ENCODE data around the gene NSUN2.

The NSUN2 gene

DNA sequence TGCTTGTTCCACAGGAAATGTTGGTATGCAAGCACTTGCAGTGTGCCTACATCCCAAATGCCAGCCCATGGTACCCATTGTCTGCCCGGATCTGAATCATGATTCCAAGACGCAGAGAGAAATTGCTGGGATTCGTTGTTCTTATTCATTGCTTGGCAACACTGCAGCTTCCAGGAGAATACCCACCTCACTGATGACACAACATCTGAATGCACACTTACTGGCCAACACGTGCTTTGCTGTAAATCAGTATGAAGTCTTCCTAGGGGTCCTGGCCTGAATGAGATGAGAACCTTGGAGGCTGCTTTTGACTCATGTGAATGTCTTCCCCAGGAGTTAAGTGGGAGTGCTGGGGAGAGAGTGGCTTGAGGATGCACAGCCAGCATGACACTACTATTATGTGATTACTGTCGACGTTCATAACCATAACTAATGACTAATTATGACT, 12.0 kb upstream of the NSUN2 start:
- DNase-seq (ENCODE audit: low spot score): peak; percentile 23

DNA sequence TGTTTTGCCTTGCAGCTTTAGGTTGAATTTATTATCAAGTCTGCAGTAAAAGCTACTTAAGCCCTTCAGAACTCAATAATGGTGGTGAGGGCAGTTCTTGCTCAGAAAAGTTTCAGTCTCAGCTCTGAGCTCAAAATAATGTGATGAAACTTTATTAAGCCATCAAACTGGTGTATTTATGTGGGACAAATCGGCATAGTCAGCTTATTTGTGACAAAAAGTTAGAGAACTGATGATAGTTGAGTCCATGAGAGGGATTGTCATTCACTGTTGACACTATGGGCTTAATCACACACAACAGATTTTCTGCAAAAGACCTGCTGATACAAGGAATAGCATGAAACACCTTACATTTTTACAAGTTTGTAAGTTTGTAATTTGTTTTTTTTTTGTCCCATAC, 9.8 kb upstream of the NSUN2 start:
- no peak for DNase-seq (ENCODE audit: low spot score)

DNA sequence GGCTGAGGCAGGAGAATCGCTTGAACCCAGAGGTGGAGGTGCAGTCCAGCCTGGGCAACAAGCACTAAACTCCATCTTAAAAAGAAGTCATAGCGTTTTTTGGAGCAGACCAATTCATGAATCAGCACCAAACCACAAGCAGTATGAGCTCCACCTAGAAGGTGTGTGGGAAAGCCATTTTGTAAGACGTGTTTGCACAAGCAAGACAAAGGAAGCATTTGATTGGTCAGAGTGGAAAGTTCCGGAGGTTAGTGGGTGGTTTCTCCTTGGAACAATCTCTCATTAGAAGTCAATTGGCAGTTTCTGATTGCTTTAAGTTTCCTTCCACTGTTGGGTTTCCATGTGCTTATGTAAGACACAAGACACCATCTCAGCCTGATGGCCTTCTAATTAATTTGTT, 5.4 kb upstream of the NSUN2 start:
- DNase-seq (ENCODE audit: low spot score): no peak

DNA sequence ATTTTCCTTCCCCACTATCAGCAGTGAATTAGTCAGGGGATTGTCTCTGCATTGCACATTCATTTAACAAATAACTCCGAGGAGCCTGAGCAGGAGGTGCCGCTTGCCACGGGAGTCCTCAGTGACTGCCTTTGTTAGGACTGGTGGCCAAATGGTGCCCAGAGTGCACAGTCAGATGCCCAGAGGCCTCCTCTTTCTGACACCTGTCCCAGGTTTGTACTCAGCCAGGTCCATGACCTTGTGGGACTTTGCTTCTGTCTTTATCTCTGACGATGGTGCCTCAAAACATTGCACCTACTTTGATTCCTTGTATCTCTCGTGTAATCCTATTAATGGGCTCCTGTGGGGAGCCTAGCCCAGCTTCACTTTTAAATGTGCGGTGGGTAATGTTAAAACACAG, 4.7 kb upstream of the NSUN2 start:
- DNase-seq (ENCODE audit: low spot score): no peak

DNA sequence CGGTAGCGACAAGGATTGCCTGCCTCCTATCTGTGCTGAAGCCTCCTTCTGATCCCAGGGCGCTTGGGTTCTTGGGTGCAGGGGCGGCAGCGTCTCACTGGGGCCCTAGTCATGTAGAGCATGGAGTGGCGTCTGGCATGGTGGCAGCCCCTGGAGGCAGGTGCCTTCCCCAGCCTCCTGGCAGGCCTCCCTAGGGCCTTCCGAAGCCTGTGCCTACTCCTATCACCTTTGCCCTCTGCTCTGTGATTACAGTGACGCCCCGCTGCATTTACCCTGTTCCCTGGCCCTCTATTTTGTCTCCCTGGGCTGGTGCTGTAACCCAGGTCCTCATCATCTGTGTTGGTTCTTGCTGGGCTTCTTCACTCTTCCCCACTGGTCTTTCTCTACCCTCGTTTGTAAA, 4.2 kb upstream of the NSUN2 start:
- DNase-seq (ENCODE audit: low spot score): no peak

DNA sequence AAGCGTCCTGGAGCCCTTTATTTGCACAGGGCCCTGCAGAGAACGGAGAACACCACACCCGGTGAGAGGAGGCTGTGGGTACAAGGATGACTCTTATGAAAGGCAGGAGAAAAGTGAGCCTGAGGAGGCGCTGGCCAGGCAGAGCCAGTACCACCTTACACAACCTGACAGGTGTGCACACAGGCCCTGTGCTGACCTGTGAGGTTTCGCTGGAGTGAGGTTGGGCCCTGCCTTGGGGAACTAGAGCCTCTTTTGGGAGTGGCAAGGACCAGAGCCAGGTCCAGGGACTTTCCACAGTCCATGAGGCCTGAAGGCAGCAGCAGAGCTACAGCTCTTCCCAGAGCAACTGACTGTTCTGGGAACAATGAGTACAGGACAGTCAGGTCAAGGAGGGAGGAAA, 3.4 kb upstream of the NSUN2 start:
- DNase-seq (ENCODE audit: low spot score): no peak

DNA sequence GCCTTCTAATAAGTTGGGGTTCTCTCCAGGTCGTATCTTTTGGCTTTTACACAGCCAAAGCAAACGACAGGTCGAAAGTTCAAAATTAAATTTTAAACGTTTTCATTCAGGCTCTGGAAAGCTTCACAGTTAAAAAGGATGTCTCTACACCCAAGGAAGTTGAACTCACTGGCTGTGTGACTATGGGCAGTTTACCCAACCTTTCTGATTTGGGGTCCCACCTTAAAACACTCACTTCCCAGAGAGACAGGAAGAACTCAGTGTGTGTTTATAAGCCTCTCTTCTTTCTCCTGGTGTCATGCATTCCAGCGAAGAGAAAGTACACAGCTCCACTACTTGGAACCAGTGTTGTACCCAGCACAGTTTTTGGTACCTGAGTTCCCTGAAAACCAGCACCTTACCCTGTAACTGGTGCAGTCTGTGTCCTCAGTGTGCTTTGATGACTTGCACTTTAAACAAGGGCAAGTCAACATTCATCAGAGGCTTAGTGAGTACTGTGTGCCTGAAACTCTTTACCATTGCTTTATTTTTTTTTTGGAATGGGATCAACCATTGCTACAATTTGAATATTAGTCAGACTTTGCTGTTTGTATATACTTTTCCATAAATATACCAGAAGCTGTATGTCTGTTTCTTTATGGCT, 2.1 kb upstream of the NSUN2 start:
- DNase-seq (ENCODE audit: low spot score): no peak

DNA sequence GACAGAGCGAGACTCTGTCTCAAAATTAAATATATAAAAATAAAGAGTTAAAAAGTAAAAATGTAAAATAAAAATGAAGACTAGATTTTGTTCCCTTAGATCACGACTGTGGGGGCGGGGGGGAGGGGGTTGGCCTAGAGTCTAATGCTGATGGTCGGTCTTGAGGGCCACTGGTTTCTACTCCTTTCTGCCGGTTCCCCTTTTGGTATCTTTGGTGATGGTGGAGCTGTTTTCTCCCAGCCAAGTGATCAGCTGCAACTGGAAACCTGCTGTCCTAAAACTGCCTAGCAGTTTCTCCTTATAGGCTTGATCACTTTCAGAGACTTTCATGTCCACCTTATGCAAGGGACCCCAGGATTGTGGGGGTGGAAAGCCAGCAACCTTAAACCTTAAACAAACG, 1.5 kb upstream of the NSUN2 start:
- no peak for DNase-seq (ENCODE audit: low spot score)

DNA sequence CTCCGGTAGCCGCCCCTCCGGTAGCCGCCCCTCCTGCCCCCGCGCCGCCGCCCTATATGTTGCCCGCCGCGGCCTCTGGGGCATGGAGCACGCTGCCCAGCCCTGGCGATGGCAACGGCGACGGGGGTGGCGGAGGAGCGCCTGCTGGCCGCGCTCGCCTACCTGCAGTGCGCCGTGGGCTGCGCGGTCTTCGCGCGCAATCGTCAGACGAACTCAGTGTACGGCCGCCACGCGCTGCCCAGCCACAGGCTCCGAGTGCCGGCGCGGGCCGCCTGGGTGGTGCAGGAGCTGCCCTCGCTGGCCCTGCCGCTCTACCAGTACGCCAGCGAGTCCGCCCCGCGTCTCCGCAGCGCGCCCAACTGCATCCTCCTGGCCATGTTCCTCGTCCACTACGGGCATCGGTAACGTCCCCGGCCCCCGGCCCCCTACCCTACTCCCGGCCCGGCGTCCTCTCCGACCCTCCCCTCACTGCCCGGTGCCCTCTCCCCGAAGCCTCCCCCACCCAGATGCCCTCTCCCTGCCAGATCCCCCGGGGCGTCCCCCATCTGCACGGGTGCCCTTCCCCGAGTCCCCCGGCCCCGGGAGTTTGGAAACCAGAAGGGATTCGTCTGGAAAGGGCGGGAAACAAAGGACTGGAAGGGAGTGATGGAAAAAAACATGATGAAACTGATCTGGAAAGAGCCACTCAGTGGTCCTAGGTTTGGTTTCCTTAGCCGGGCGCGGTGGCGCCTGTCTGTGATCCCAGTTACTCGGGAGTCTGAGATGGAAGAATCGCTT, 813 bp upstream of the NSUN2 start:
- no peak for DNase-seq (ENCODE audit: low spot score)

DNA sequence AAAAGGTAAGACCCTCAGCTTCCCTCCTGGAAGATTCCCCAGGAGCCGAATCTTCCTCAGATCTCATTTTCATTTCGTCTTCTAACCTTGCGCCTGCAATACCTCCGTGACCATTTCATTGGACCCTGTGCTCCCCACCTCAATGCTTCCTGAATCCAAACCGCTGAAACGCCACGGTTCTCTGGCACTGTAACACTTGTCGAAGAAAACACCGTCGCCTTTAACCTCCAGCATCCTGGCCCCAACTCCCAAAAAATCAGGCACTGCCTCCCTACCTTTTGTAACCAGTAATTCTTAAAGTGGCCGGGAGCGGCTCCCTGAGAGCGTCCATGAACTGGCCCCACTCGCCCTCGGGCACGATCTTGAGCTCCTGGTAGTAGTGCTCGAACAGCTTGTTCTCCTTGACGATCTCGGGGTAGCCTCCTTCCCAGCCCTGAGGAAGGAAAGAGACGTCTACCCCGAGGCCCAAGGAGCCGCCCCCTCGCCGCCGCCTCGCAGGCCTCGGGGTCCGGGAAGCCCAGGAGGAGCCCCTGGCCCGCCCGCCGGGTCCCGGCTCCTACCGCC, 438 bp downstream of the NSUN2 start:
- peak; percentile 21 for DNase-seq (ENCODE audit: low spot score)

DNA sequence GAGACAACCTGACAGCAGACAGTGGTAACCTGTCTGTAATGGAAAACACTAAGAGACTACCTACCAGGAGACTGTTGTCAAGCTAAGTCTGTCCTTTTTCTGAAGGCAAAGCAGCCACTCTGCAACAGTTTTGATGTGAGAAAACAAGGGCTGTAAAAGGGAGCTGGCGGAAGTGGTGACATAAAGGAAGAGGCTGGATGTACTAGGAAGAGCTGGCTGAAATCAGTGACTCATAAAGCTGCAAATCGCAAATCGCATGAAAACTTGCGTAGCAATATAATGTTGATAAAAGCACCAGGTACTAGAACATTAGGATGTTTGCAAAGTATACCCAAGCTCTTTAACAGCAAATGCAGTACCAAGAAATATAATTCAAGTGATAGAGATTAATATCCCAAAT, 1.4 kb downstream of the NSUN2 start:
- no peak for DNase-seq (ENCODE audit: low spot score)

DNA sequence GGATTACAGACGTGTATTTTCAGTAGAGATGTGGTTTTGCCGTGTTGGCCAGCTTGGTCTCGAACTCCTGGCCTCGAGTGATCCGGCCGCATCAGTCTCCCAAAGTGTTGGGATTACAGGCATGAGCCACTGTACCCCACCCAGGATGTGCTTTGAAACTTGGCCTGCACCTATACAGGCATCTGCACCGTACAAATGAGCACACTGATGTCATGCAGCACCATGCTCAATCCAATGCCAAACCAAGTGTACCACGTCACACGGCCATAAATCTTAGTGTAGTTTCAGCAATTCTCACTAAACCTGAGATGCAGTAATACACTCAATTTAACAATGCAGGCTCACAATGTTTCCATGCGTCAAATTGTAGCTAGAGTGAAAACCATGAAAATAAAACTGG, 6.3 kb downstream of the NSUN2 start:
- DNase-seq (ENCODE audit: low spot score): no peak

DNA sequence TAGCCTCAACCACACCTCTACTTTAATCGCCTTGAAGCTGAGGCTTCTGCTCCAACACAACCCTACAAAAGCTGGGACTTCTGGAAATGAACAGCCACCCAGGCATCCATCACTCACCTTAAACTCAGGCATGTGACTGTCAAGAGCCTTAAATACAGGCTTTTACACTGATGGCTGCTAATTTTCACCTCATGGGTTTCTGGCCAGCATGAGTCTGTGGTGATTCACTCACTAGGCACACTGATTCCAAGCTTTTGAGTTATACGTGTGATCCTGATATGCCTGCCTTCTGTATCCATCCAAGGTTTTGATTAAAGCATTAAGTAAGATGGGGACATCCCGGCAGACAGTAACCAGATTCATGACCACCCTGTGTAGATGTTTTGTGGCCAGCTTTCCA, 8.9 kb downstream of the NSUN2 start:
- no peak for DNase-seq (ENCODE audit: low spot score)

DNA sequence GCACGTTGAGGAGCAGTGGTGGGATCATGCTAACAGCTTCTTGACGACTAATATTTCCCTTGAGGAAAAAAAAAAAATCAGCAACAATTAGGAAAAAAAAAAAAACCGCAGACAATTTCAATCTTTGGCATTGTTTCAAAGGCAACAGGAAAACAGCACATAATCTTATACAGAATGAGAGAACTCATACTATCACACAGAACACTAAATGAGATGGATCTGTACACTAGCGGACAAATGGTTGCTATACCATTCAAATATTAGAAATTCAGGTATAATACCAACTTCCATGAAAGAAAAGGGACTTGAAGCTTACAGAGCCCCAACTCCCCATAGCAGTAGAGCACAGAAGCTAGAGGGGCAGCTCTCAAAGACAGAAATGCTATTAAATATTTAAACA, 9.6 kb downstream of the NSUN2 start:
- DNase-seq (ENCODE audit: low spot score): no peak

DNA sequence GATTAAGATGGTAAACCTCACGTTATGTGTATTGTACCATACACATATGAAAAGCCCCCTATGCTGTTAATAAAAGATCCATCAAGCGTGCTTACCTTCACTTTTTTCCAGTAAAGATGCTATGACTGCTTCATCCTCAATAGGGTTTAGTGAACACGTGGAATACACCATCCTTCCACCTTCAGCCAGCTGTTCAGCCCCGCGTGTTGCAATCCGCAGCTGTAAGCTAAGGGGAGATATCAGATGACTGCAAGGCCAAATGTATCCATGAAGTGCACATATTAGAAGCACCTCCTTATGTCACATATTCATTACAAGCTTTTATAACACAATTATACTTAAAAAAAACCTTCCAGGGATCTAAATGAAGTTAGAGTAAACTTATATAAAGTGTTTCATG, 16.2 kb downstream of the NSUN2 start:
- no peak for DNase-seq (ENCODE audit: low spot score)

DNA sequence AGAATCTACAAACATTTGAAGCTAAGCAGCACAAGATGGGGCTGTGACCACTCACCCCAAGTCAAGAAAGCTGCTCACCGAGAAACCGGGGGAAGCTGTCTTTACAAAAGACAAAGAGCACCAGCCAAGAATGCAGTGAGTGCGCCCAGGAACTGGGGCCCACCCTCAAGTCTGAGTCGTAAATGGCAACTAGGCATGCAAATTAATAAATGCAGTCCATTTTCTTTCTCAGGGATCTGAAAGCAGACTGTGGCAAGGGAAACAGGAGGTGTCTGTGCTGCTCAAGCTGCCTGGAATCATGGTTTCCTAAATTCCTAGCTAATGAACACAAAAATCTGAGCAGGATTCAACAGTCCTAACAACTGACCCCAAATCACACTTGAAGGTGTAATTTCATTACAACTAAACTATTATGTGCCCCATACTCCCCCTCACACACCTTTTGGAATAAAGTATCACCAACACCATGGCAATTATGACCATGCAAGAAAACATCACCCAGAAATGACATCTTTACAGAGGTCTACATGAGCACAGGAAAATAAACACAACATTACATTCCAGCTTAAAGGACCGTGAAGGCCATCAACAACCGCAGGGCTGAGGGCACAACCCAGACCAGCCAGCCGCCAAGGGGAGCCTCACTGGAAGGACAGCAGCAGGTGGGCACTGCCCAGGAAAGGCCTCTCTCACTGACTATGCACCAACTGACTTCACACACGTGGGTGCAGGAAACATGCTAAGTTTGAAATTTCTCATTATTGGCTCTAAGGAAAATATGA, 17.6 kb downstream of the NSUN2 start:
- no peak for DNase-seq (ENCODE audit: low spot score)

DNA sequence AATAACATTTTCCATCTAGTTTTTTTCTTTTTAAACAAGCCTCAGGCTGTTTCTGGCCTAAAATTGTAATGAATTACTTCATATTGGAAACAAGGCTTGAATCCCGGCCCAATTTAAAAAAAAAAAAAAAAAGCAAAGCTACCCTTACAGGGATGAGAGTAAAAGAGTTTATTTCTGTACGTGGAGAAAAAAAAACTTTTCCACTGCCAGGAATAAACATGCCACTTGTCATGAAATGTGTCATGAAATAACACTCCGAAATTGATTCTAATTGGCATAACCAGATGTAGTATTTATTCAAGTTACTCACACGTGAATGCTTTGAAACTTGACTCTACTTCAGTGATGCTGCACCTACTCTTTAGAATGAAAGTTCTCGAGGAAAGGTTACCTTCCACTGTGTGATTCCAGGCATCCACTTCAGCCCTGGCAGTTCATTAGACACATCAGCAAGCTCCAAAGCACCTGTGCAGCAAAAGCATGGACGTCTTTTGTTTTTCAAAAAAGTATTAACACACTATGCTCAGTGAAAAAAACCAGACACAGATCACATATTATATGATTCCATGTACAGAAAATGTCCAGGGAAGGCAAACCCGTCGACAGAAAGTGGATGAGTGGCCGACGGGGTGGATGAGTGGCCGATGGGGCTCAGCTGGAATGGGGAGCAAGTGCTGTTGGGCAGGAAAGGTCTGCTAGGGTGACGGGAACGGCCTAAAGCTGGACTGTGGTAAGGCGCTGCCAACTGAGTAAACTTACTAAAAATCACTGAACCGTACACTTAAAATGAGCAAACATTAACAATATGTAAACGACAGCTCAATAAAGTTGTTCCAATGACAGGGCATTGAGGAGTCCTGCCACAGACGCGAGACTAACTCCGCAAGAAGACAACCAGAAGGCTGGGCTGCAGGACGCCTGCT, 21.2 kb downstream of the NSUN2 start:
- no peak for DNase-seq (ENCODE audit: low spot score)

DNA sequence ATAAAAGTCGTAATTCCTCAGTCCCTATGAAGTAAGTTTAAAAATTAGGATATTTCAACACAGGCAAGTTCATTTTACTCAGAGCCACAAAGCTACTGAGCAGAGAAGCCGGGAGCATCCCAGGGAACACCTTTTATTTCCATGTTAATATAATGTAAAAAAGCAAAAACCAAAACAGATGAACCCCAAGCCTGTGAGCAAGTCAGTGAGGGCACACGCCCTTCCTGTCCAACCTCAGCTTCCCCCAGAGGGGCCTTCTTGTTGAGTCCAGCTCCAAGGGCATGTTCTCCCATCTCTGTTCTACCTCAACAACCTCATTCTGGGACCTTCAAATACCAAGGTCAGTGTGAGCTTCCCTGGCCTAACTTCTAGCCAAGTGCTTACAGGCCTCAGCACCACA, 24.8 kb downstream of the NSUN2 start:
- no peak for DNase-seq (ENCODE audit: low spot score)

DNA sequence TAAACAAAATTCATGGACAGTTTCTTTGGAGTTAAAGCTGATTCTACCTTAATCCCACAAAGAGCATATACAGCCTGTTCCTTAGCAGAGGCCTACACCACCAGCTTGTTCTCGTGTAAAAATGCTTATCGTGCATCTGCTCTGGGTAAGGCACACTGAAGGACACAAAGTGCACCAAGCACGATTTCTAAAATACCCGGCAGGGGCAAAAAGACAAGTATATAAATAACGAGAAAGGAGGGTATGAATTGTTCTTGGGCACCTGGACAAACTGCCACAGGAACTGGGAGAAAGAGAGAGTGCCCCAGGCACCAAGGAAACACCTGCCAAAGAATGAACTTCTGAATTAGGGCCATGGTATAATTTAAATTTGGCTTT, 25.3 kb downstream of the NSUN2 start:
- DNase-seq (ENCODE audit: low spot score): no peak

DNA sequence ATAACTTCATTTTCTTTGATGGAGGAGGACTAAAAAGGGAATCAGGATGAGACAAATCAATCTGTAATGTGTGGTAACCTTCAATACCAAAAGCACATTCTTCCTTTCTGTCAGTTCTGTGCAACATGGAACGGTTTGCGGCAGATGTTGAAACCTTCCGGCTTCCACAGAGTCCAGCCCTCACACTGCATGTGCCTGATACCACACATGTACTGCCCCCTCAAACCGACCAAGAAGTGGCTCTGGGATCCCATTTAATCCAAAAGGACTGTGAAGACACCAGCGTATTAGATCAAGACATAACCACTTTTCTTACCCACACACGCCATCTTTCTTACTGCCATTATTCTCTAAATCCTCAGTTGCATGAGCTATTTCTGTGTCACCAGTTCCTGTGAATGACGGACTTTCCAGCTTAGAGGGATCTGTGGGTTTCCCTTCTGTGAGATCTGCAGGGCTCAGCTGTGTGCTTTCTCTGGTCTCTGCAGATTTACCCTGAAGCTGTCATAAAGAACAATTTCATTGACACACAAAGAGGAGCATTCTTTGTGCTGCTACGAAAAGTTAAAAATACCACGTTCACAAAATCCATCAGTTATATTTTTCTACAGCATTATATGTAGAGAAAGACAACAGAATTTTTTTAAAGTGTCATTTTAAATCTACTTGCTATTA, 25.8 kb downstream of the NSUN2 start:
- DNase-seq (ENCODE audit: low spot score): no peak

DNA sequence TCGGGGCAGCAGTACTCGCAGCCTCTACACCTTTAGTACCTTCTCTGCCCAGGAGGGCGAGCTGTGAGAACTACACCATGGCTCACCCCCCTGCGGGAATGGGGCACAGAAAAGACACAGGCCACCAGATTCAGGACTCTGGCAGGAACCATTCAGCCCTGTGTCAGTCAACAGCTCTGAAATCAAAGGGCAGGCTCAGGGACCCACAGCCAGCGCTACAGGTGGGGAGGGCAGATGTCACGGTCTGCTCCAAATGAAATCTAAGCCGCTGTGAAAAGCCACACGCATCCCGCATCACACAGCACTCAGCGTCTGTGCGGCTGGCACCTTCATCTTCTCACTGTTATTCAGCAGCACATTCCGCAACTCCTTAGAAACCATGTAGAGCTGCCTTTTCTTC, 27.9 kb downstream of the NSUN2 start:
- DNase-seq (ENCODE audit: low spot score): no peak

Measured in kidney capillary endothelial cell (primary cell).